K562 (cell line): ENCODE results near the gene ZNF597. TPM values are rescaled to one million over a fixed set of nuclear protein-coding genes. Genes with fewer than 3 reads are reported as not detected.
A peak's percentile ranks its signal among the peaks of the same experiment; 100 is the strongest.

ENCODE experiments used
- ARID1B ChIP-seq: fragments of 450-650 bp; IDR thresholded peaks from 2 replicates; pipeline ENCODE4 v1.6.1; 2016; ENCODE audit warnings: antibody characterized with exemption, mild to moderate bottlenecking, inconsistent platforms
- E2F3 ChIP-seq: fragments of 250-450 bp; sonication (Bioruptor Pico); IDR thresholded peaks from 2 replicates; pipeline ENCODE4 v1.4.0; 2020; ENCODE audit warnings: mild to moderate bottlenecking
- ID3 ChIP-seq, 2 experiments: fragments of 250-450 bp in 1 of 2; fragments of 450-650 bp in 1 of 2; sonication (Bioruptor Pico) in 1 of 2; IDR thresholded peaks; 2 replicates each; pipeline versions ENCODE4 v1.6.1 to v1.8.0; 2016 to 2021; ENCODE audit warnings: mild to moderate bottlenecking in 2 of 2, moderate library complexity in 2 of 2, missing compliant biosample characterization in 1 of 2, missing genetic modification characterization in 1 of 2
- ILF3 ChIP-seq: fragments of 450-650 bp; IDR thresholded peaks from 2 replicates; pipeline ENCODE4 v1.6.1; 2018; ENCODE audit warnings: antibody characterized with exemption, mild to moderate bottlenecking, moderate library complexity, borderline replicate concordance
- JUN ChIP-seq, 2 experiments: sonication (generic) in 1 of 2; formaldehyde crosslinking in 1 of 2; IDR thresholded peaks; 2 replicates each; pipeline versions ENCODE4 v1.6.1 to v1.8.0; 2012 to 2022; ENCODE audit warnings: borderline replicate concordance in 2 of 2, mild to moderate bottlenecking in 2 of 2, improper control_type of control experiment in 1 of 2, low read depth in 1 of 2, low read length in 1 of 2, missing genetic modification reagents in 1 of 2
- MAFK ChIP-seq: IDR thresholded peaks from 2 replicates; pipeline ENCODE4 v1.6.1; 2011; ENCODE audit warnings: low read length, improper control_type of control experiment
- NFRKB ChIP-seq: fragments of 450-650 bp; IDR thresholded peaks from 2 replicates; pipeline ENCODE4 v1.6.1; 2016; ENCODE audit warnings: low read depth
- POLR2A ChIP-seq: fragments of 450-650 bp; conservative IDR thresholded peaks from 2 replicates; pipeline ENCODE4 v1.6.1; 2016
- POLR2B ChIP-seq: fragments of 450-650 bp; IDR thresholded peaks from 2 replicates; pipeline ENCODE4 v1.6.1; 2018; ENCODE audit warnings: low read depth; ENCODE audit not compliant: partially characterized antibody
- POLR2H ChIP-seq: IDR thresholded peaks from 2 replicates; pipeline ENCODE4 v1.6.1; 2016; ENCODE audit warnings: missing genetic modification characterization, low read depth, mild to moderate bottlenecking, control low read depth, missing compliant biosample characterization, moderate library complexity
- RBM17 ChIP-seq: fragments of 200-400 bp; formaldehyde crosslinking; IDR thresholded peaks from 2 replicates; pipeline ENCODE4 v1.6.1; 2017; ENCODE audit warnings: low read depth, mild to moderate bottlenecking, low read length, borderline replicate concordance
- SIN3A ChIP-seq, 2 experiments: fragments of 150-350 bp in 1 of 2; IDR thresholded peaks; 2 replicates each; pipeline ENCODE4 v1.6.1; 2011 to 2016; ENCODE audit warnings: borderline replicate concordance in 2 of 2, low read depth in 2 of 2, low read length in 2 of 2, mild to moderate bottlenecking in 2 of 2, moderate library complexity in 2 of 2; ENCODE audit not compliant: control insufficient read depth in 1 of 2
- SNRNP70 ChIP-seq: fragments of 200-400 bp; formaldehyde crosslinking; optimal IDR thresholded peaks from 2 replicates; pipeline ENCODE3; 2017; ENCODE audit warnings: low read depth, low read length
- TCFL5 ChIP-seq: fragments of 250-450 bp; sonication (Bioruptor Pico); conservative IDR thresholded peaks from 2 replicates; pipeline ENCODE4 v1.6.1; 2021; ENCODE audit warnings: mild to moderate bottlenecking, moderate library complexity, matching md5 sums
- TFE3 ChIP-seq: fragments of 450-650 bp; formaldehyde crosslinking; IDR thresholded peaks from 2 replicates; pipeline ENCODE4 v1.4.0; 2020; ENCODE audit warnings: mild to moderate bottlenecking, mixed read lengths
- ZNF143 ChIP-seq: sonication (generic); formaldehyde crosslinking; IDR thresholded peaks from 2 replicates; pipeline ENCODE4 v1.9.0; 2022; ENCODE audit warnings: mild to moderate bottlenecking, missing genetic modification reagents
- ZNF184 ChIP-seq: sonication (generic); formaldehyde crosslinking; IDR thresholded peaks from 2 replicates; pipeline ENCODE4 v1.5.0; 2020; ENCODE audit warnings: missing genetic modification reagents
- ZNF561 ChIP-seq: fragments of 450-650 bp; formaldehyde crosslinking; conservative IDR thresholded peaks from 2 replicates; pipeline ENCODE4 v1.4.0; 2020; ENCODE audit warnings: mild to moderate bottlenecking, moderate library complexity
- ZNF75A ChIP-seq: fragments of 450-650 bp; formaldehyde crosslinking; IDR thresholded peaks from 2 replicates; pipeline ENCODE4 v1.4.0; 2020; ENCODE audit warnings: mild to moderate bottlenecking
- polyA plus RNA-seq, 8 experiments: library from polyadenylated mRNA; depleted of rRNA in 4 of 8; stranded (reverse) in 5 of 8; unstranded in 3 of 8; fragments of >200 nt; fragmentation: Nextera tagmentation in 2 of 8; fragmentation: Illumina TruSeq in 1 of 8; extraction: Ambion mirVana in 2 of 8; extraction: Trizol in 1 of 8; gene quantifications; 2 replicates each; pipeline versions ENCODE4 v1.2.1 to v1.2.3, GENCODE V29; 2011 to 2014; ENCODE audit warnings: inconsistent platforms in 1 of 8, missing spikeins in 1 of 8
- total RNA-seq, 7 experiments: library from RNA; depleted of rRNA in 6 of 7; stranded (reverse); fragments of >200 nt in 6 of 7; fragmentation: Illumina TruSeq in 2 of 7; extraction: Trizol in 2 of 7; gene quantifications; 2 replicates each; pipeline versions ENCODE4 v1.2.1 to v1.2.3, GENCODE V29; 2011 to 2021; ENCODE audit warnings: low replicate concordance in 1 of 7
- TF ChIP-seq, protein P1 (sequence below), 3 experiments: fragments of 200-800 bp in 1 of 3; fragments of 250-450 bp in 1 of 3; fragments of 450-650 bp in 1 of 3; sonication (Bioruptor Pico) in 1 of 3; sonication (Bioruptor generic) in 1 of 3; formaldehyde crosslinking in 1 of 3; IDR thresholded peaks; 2 replicates each; pipeline versions ENCODE4 v1.6.1 to v1.8.0; 2016 to 2022; ENCODE audit warnings: mild to moderate bottlenecking in 2 of 3, missing genetic modification characterization in 2 of 3, missing compliant biosample characterization in 1 of 3, moderate library complexity in 1 of 3
- TF ChIP-seq, protein P2 (sequence below): fragments of 250-450 bp; sonication (Bioruptor Pico); IDR thresholded peaks from 2 replicates; pipeline ENCODE4 v1.8.0; 2022; ENCODE audit warnings: inconsistent platforms

ZNF597 gene
- total and polyA plus RNA-seq, 9 of the 15 experiments (the other 6 are each of a cell fraction or from before 2014, with no cell fraction given) = 0.14 to 0.68 (median 0.42) TPM

GRCh38 chr16:3383045-3383448 is 60.3 kb downstream of the ZNF597 start (continued):
- TF ChIP-seq, protein P1, sequence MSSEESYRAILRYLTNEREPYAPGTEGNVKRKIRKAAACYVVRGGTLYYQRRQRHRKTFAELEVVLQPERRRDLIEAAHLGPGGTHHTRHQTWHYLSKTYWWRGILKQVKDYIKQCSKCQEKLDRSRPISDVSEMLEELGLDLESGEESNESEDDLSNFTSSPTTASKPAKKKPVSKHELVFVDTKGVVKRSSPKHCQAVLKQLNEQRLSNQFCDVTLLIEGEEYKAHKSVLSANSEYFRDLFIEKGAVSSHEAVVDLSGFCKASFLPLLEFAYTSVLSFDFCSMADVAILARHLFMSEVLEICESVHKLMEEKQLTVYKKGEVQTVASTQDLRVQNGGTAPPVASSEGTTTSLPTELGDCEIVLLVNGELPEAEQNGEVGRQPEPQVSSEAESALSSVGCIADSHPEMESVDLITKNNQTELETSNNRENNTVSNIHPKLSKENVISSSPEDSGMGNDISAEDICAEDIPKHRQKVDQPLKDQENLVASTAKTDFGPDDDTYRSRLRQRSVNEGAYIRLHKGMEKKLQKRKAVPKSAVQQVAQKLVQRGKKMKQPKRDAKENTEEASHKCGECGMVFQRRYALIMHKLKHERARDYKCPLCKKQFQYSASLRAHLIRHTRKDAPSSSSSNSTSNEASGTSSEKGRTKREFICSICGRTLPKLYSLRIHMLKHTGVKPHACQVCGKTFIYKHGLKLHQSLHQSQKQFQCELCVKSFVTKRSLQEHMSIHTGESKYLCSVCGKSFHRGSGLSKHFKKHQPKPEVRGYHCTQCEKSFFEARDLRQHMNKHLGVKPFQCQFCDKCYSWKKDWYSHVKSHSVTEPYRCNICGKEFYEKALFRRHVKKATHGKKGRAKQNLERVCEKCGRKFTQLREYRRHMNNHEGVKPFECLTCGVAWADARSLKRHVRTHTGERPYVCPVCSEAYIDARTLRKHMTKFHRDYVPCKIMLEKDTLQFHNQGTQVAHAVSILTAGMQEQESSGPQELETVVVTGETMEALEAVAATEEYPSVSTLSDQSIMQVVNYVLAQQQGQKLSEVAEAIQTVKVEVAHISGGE (CRISPR knock-in tag; IDR thresholded peaks at IDR 0.05) = 0 out of 6 replicates have a peak, but pooled peaks of 1 of the 3 experiments have one; percentile 38
- TF ChIP-seq E2F3 (CRISPR knock-in tag) = no peak
- TF ChIP-seq TFE3 = no peak
- peak; percentile 100 for TF ChIP-seq ZNF75A (CRISPR knock-in tag)
- TF ChIP-seq NFRKB = peak; percentile 78; the same call in 1 of the 2 replicates
- no peak for TF ChIP-seq SIN3A (IDR thresholded peaks at IDR 0.05; ENCODE audit: borderline replicate concordance in 2 of 2, control insufficient read depth in 1 of 2, low read depth in 2 of 2, low read length in 2 of 2)
- TF ChIP-seq ZNF561 (CRISPR knock-in tag) = no peak
- no peak for TF ChIP-seq POLR2A
- no peak for TF ChIP-seq RBM17
- TF ChIP-seq, protein P2, sequence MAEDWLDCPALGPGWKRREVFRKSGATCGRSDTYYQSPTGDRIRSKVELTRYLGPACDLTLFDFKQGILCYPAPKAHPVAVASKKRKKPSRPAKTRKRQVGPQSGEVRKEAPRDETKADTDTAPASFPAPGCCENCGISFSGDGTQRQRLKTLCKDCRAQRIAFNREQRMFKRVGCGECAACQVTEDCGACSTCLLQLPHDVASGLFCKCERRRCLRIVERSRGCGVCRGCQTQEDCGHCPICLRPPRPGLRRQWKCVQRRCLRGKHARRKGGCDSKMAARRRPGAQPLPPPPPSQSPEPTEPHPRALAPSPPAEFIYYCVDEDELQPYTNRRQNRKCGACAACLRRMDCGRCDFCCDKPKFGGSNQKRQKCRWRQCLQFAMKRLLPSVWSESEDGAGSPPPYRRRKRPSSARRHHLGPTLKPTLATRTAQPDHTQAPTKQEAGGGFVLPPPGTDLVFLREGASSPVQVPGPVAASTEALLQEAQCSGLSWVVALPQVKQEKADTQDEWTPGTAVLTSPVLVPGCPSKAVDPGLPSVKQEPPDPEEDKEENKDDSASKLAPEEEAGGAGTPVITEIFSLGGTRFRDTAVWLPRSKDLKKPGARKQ (CRISPR knock-in tag) = no peak
- no peak for TF ChIP-seq ZNF143
- TF ChIP-seq ID3 (CRISPR knock-in tag; IDR thresholded peaks at IDR 0.05) = no peak
- TF ChIP-seq ID3 (tag; IDR thresholded peaks at IDR 0.05) = 0 out of 2 replicates have a peak, but pooled peaks have one; percentile 18
- no peak for TF ChIP-seq ARID1B
- TF ChIP-seq ZNF184 (CRISPR knock-in tag) = no peak
- no peak for TF ChIP-seq MAFK
- no peak for TF ChIP-seq SNRNP70
- TF ChIP-seq ILF3 = no peak
- no peak for TF ChIP-seq TCFL5 (CRISPR knock-in tag)
- TF ChIP-seq POLR2H (tag) = no peak
- no peak for TF ChIP-seq POLR2B
- peak; percentile 14; the same call in 1 of the 2 replicates for TF ChIP-seq JUN (IDR thresholded peaks at IDR 0.05; ENCODE audit: borderline replicate concordance, low read depth, low read length)
- no peak for TF ChIP-seq JUN (CRISPR knock-in tag; IDR thresholded peaks at IDR 0.05; ENCODE audit: borderline replicate concordance)
